ENCODE data around the gene KLRB1. TPM values are rescaled to one million over a fixed set of nuclear protein-coding genes. Genes with fewer than 3 reads are reported as not detected.
A peak's percentile ranks its signal among the peaks of the same experiment; 100 is the strongest.

KLRB1 gene
- total and polyA plus RNA-seq, 2 of the 13 experiments (the other 11 are each of a cell fraction or from before 2014, with no cell fraction given), result not detected

DNA sequence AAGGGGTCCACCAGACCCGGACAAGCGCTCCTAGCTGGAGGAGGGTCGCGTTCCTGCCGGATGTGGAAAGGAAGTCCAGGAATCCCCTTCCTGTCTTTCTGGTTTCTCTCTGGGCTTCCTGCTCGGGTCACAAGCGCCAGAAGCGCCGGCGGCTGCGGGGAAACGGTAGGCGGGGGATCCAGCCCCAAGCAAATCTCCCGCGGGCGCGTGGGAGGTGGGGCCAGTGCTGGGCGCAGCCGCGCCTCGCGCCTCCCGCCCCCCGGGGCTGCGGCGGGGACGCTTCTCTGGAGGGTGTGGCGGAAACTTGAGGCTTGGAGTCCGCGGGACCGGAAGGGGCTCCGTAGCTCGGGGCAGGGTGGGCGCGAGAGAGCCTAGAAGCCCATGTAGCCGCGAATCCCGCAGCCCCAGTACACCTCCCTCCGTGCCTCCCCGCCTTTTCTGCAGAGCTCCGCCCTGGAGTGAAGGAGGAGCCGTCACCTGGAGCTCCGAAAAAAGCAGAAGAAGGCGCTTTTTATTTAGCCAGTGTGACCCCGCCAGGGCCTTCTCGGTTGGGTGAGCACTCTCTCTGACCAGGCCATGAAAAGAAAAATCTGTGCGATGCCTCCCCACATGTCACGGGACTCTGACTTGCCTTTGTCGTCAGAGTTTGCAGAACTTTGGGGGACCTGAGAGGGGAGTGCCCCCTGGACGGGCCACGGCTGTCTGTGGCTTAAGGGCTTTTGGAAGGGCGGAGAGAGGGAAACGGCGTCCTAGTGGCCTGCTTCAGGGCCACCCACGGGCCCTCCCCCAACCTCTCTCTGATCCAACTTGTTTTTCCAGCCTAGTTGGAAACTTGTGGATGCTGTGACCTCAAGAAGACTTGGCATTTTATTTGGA lies 40.3 kb upstream of the KLRB1 start (continued):
- TF ChIP-seq ZNF20 (CRISPR knock-in tag; IDR thresholded peaks at IDR 0.05), result no peak
- peak; percentile 90 for TF ChIP-seq HNRNPLL (IDR thresholded peaks at IDR 0.05; ENCODE audit: low read depth, low read length, poor library complexity, severe bottlenecking)
- no peak for TF ChIP-seq SP1 (IDR thresholded peaks at IDR 0.05)
- TF ChIP-seq SP1 (CRISPR knock-in tag; IDR thresholded peaks at IDR 0.05), result 0 out of 2 replicates have a peak, but pooled peaks have one; percentile 27
- TF ChIP-seq ZNF326 (CRISPR knock-in tag; IDR thresholded peaks at IDR 0.05; ENCODE audit: borderline replicate concordance), result no peak
- TF ChIP-seq, protein P1, sequence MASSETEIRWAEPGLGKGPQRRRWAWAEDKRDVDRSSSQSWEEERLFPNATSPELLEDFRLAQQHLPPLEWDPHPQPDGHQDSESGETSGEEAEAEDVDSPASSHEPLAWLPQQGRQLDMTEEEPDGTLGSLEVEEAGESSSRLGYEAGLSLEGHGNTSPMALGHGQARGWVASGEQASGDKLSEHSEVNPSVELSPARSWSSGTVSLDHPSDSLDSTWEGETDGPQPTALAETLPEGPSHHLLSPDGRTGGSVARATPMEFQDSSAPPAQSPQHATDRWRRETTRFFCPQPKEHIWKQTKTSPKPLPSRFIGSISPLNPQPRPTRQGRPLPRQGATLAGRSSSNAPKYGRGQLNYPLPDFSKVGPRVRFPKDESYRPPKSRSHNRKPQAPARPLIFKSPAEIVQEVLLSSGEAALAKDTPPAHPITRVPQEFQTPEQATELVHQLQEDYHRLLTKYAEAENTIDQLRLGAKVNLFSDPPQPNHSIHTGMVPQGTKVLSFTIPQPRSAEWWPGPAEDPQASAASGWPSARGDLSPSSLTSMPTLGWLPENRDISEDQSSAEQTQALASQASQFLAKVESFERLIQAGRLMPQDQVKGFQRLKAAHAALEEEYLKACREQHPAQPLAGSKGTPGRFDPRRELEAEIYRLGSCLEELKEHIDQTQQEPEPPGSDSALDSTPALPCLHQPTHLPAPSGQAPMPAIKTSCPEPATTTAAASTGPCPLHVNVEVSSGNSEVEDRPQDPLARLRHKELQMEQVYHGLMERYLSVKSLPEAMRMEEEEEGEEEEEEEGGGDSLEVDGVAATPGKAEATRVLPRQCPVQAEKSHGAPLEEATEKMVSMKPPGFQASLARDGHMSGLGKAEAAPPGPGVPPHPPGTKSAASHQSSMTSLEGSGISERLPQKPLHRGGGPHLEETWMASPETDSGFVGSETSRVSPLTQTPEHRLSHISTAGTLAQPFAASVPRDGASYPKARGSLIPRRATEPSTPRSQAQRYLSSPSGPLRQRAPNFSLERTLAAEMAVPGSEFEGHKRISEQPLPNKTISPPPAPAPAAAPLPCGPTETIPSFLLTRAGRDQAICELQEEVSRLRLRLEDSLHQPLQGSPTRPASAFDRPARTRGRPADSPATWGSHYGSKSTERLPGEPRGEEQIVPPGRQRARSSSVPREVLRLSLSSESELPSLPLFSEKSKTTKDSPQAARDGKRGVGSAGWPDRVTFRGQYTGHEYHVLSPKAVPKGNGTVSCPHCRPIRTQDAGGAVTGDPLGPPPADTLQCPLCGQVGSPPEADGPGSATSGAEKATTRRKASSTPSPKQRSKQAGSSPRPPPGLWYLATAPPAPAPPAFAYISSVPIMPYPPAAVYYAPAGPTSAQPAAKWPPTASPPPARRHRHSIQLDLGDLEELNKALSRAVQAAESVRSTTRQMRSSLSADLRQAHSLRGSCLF (CRISPR knock-in tag; IDR thresholded peaks at IDR 0.05; ENCODE audit: borderline replicate concordance), result no peak
- peak; percentile 76 for TF ChIP-seq SRSF1 (optimal IDR thresholded peaks at IDR 0.05; ENCODE audit: low read depth, low read length)
- TF ChIP-seq, protein P2, sequence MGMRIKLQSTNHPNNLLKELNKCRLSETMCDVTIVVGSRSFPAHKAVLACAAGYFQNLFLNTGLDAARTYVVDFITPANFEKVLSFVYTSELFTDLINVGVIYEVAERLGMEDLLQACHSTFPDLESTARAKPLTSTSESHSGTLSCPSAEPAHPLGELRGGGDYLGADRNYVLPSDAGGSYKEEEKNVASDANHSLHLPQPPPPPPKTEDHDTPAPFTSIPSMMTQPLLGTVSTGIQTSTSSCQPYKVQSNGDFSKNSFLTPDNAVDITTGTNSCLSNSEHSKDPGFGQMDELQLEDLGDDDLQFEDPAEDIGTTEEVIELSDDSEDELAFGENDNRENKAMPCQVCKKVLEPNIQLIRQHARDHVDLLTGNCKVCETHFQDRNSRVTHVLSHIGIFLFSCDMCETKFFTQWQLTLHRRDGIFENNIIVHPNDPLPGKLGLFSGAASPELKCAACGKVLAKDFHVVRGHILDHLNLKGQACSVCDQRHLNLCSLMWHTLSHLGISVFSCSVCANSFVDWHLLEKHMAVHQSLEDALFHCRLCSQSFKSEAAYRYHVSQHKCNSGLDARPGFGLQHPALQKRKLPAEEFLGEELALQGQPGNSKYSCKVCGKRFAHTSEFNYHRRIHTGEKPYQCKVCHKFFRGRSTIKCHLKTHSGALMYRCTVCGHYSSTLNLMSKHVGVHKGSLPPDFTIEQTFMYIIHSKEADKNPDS (CRISPR knock-in tag; IDR thresholded peaks at IDR 0.05), result no peak
- TF ChIP-seq, protein P3, sequence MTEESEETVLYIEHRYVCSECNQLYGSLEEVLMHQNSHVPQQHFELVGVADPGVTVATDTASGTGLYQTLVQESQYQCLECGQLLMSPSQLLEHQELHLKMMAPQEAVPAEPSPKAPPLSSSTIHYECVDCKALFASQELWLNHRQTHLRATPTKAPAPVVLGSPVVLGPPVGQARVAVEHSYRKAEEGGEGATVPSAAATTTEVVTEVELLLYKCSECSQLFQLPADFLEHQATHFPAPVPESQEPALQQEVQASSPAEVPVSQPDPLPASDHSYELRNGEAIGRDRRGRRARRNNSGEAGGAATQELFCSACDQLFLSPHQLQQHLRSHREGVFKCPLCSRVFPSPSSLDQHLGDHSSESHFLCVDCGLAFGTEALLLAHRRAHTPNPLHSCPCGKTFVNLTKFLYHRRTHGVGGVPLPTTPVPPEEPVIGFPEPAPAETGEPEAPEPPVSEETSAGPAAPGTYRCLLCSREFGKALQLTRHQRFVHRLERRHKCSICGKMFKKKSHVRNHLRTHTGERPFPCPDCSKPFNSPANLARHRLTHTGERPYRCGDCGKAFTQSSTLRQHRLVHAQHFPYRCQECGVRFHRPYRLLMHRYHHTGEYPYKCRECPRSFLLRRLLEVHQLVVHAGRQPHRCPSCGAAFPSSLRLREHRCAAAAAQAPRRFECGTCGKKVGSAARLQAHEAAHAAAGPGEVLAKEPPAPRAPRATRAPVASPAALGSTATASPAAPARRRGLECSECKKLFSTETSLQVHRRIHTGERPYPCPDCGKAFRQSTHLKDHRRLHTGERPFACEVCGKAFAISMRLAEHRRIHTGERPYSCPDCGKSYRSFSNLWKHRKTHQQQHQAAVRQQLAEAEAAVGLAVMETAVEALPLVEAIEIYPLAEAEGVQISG (CRISPR knock-in tag; IDR thresholded peaks at IDR 0.05), result peak; percentile 67; the same call in 1 of the 2 replicates
- 0 out of 2 replicates have a peak, but pooled peaks have one; percentile 40 for TF ChIP-seq ZNF138 (CRISPR knock-in tag; IDR thresholded peaks at IDR 0.05; ENCODE audit: low read depth)
- no peak for TF ChIP-seq PRPF4 (IDR thresholded peaks at IDR 0.05; ENCODE audit: low read depth, low read length, poor library complexity, severe bottlenecking)
- TF ChIP-seq ZNF652 (CRISPR knock-in tag; IDR thresholded peaks at IDR 0.05; ENCODE audit: borderline replicate concordance, low read depth), result no peak
- TF ChIP-seq FOXM1 (CRISPR knock-in tag; IDR thresholded peaks at IDR 0.05), result no peak
- TF ChIP-seq IKZF4 (CRISPR knock-in tag; IDR thresholded peaks at IDR 0.05; ENCODE audit: borderline replicate concordance, low read depth, not compliant biosample characterization), result no peak
- TF ChIP-seq SOX6 (IDR thresholded peaks at IDR 0.05), result no peak
- peak; percentile 57; the same call in 1 of the 2 replicates for TF ChIP-seq SOX6 (CRISPR knock-in tag; IDR thresholded peaks at IDR 0.05)
- no peak; the same call in 1 of the 2 replicates for TF ChIP-seq KLF9 (CRISPR knock-in tag; IDR thresholded peaks at IDR 0.05; ENCODE audit: low read depth)
- peak; percentile 23; the same call in 1 of the 2 replicates for TF ChIP-seq ERF (CRISPR knock-in tag; IDR thresholded peaks at IDR 0.05)
- no peak for TF ChIP-seq SP5 (CRISPR knock-in tag; IDR thresholded peaks at IDR 0.05; ENCODE audit: borderline replicate concordance, low read depth)
- TF ChIP-seq SP4 (CRISPR knock-in tag; IDR thresholded peaks at IDR 0.05), result peak; percentile 75

Measured in HepG2 (cell line).